ENCODE results near the gene DIO1.

DNA sequence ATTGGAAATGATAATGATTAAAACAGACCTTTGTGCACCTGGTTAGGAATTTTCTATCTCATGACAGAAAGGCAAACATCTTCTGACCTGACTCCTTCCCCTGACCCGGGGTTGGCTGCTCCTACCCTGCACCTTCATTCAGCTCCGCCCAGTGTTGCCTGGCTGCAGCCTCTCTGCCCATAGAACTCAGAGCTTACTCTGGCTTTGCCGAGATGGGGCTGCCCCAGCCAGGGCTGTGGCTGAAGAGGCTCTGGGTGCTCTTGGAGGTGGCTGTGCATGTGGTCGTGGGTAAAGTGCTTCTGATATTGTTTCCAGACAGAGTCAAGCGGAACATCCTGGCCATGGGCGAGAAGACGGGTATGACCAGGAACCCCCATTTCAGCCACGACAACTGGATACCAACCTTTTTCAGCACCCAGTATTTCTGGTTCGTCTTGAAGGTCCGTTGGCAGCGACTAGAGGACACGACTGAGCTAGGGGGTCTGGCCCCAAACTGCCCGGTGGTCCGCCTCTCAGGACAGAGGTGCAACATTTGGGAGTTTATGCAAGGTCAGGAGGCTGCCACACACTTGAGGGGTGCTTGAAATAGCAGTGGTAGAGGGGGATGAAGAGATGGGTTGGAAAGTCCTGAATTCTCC is at the start of gene DIO1:
- no peak for TF ChIP-seq CTCF (IDR thresholded peaks at IDR 0.05)
- TF ChIP-seq POLR2A (IDR thresholded peaks at IDR 0.05) = peak; percentile 81
